HG03097 (cell line): ENCODE measurements around the gene DOCK7.
"Not testable (repeated sequence)": the region's sequence is repeated elsewhere in the genome, so short reads cannot be mapped to it uniquely, and the experiment has no call there.

Experiments used
- ATAC-seq: cut with Tn5 transposase; IDR thresholded peaks from one replicate; pipeline ENCODE4 v1.9.1; 2021; ENCODE audit not compliant: unreplicated experiment, low FRiP score

The DOCK7 gene

DNA sequence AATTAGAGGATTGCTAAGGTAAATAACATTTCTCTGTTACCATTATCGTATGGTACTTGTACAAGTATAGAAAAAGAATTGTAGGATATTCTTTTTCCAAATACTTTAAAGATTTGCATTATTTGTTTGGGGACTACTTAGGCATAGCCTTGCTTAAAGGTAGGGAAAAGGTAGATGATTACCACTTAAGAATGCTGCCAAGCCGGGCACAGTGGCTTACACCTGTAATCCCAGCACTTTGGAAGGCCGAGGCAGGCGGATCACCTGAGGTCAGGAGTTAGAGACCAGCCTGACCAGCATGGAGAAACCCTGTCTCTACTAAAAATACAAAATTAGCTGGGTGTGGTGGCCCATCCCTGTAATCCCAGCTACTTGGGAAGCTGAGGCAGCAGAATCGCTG lies 10.0 kb upstream of the DOCK7 start:
- ATAC-seq: not testable (repeated sequence)

DNA sequence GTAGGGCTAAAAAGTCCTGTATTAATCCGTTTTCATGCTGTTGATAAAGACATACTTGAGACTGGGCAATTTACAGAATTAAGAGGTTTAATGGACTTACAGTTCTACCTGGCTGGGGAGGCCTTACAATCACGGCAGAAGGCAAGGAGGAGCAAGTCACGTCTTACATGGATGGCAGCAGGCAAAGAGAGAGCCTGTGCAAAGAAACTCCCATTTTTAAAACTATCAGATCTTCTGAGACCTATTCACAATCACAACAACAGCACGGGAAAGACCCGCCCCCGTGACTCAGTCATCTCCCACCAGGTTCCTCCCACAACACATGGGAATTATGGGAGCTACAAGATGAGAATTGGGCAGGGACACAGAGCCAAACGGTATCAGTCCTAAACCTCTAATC lies 6.3 kb upstream of the DOCK7 start:
- ATAC-seq: not testable (repeated sequence)

DNA sequence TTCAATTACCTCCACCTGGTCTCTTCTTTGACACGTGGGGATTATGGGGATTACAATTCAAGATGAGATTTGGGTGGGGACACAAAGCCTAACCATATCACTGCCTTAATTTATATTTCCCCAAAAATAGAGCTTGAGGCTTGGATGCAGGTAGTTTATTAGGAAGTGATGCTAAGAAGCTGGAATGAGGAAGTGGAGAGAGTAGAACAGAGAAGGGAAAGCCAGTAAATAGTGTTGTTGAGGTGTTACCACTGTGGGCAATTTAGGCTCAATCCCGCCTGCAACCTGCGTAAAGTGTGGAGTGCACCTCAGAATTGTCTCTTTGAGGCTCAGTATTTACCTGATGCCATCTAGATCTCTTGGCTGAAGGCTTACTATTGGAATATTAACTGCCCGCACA lies 4.9 kb upstream of the DOCK7 start:
- ATAC-seq: no peak

DNA sequence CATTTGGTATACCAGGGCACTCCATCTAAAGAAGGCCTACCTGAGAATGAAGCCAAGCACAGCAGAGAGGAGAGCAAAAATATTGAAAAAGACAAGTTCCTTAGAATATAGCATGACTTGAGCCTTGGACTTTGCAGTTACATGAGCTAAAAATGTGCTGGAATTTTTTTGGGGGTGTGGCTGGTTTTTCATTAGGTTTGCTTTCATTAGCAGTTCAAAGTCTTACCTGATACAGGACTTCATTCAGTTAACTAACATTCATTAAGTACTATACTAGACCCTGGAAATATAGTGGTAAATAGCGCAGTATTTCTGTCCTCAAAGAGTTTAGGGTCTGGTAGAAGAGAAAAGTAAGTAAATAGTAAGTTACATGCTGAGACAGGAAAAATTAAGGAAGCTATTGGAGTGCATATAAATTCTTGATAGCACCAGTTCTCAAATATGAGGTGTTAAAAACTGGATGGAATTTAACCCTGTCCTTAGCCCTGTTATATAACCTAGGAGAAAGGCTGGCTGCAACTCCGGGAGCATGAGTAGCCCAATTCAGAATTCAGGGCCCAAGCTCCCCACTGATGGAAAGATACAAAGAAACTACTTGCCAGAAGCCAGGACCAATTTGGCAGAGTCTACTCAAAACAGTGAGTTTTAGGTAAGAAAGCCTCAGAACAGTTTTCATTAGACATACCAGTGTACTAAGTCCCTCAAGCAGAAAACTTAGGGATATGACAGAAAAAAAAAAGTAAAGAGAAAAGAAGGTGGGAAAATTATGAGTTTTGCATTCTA lies 3.1 kb upstream of the DOCK7 start:
- ATAC-seq: no peak

DNA sequence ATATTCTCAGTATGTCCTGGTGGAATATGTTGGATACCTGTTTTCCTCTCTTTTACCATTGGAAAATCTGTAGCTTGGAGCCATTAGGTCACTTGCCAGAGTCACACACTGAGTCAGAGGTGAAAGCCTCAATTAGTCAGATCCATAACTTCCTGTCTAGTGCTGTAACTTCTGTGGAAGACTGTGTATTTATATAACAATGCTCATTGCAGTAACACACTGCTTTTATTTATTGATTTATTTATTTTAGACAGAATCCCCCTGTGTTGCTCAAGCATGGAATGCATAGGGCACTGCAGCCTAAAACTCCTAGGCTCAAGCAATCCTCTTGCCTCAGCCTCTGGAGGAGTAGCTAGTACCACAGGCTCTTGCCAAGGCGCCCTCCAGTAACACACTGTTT lies 1.3 kb upstream of the DOCK7 start:
- no peak for ATAC-seq

DNA sequence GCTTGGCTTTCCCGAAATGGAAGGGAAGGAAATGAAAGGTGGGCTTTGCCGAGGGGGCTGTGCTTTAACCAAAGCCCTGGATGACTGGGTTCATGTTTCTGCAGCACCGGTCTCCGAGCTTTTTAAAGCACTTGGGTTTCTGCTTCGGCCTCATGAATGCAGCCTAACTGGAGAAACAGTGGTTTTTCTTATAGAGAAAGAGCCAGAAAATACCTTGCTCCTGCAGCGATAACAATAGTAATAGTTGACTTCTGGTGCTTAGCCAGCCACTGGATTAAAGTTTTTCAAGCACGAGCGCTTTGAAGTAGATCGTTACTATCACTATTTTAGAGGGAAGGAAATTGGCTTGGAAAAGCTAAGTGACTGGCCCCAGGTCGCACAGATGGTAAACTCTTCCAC lies 500 bp upstream of the DOCK7 start:
- no peak for ATAC-seq

DNA sequence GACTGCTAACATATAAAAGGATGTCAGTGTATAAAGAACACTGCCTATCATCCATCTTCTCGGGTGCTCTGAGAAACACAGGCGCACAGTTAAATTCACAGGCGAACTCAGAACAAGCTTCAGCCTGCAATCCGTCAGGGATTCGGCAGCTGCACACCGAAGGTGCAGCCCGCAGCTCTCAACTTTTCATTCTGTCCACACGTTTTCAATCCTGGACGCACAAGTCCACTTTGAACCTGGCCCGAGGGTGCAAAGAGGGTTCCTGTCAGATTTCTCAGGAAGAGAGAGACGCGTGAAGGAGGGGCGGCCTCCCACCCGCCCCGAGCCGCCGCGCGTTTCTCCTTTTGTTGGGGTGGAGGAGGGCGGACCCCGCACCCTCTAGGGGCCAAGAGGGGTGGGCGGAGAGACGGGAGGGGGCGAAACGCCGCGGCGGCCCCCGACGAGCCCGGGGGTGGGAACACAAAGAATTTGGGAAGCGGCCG lies 724 bp downstream of the DOCK7 start:
- peak; percentile 19 for ATAC-seq

DNA sequence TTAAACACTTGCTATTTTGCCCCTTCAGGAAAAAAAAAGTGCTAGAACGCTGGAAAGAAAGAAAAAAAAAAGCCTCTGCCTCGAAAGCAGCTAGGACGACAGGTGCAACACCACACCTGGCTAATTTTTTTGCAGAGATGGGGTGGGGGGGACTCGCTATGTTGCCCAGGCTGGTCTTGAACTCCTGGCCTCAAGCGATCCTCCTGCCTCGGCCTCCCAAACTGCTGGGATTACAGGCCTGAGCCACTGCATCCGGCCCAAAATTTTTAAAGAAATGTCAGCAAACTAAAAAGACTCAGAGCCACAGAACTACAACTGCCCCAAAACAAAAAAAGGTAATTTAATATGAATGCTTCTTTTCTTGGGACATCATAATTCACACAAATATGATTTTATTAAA lies 1.4 kb downstream of the DOCK7 start:
- ATAC-seq: no peak

DNA sequence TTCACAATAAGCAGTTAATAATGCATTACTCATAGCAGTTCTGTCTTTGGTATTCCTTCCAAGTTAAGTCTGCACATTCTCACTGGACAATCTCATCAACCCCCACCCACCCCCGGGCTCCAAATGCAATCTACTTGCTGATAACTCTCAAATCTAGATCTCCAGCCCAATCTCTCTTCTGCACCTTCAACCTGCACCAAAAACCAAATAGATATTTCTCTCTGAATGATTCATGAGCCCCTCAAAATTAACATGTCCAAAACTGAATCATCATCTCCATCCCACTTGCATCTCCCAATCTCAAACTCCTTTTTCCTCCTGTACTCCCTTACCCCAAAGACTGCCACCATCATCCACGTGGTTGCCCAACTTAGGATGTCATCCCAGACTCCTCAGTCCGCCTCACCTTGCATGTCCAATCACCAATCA lies 2.7 kb downstream of the DOCK7 start:
- no peak for ATAC-seq

DNA sequence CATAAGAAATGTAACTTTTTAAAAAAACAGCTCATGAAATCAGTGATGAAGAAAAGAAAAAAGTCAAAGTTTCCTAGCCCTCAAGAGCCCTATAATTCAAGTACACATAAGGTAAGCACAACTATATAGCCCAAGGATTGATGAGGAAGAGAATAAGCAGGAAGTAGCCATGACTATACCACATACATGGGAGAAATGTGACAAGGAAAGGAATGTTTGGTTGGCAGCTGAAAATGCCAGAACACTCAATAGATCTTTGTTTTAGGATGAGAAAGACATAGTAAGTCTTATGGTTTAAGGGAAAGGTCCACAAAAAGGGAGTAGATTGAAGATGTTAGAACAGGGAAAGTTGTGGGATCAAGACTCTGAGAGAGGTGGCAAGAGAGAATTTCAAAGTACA lies 5.7 kb downstream of the DOCK7 start:
- no peak for ATAC-seq

DNA sequence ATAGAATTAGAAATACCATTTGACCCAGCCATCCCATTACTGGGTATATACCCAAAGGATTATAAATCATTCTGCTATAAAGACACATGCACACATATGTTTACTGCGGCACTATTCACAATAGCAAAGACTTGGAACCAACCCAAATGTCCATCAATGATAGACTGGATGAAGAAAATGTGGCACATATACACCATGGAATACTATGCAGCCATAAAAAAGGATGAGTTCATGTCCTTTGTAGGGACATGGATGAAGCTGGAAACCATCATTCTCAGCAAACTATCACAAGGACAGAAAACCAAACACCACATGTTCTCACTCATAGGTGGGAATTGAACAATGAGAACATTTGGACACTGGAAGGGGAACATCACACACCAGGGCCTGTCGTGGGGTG lies 7.2 kb downstream of the DOCK7 start:
- not testable (repeated sequence) for ATAC-seq

DNA sequence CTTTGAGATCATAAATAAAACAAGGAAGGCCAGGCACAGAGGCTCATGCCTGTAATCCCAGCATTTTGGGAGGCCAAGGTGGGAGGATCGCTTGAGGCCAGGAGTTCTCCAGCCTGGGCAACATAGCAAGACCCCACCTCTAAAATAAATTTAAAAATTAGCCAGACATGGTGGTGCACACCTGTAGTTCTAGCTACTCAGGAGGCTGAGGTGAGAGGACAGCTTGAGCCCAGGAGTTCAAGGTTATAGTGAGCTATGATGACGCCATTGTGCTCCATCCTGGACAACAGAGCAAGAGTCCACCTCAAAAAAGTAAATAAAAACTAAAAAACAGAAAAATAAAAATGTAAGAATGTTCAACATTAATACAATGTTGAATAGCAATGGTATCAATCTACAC lies 10.4 kb downstream of the DOCK7 start:
- not testable (repeated sequence) for ATAC-seq

DNA sequence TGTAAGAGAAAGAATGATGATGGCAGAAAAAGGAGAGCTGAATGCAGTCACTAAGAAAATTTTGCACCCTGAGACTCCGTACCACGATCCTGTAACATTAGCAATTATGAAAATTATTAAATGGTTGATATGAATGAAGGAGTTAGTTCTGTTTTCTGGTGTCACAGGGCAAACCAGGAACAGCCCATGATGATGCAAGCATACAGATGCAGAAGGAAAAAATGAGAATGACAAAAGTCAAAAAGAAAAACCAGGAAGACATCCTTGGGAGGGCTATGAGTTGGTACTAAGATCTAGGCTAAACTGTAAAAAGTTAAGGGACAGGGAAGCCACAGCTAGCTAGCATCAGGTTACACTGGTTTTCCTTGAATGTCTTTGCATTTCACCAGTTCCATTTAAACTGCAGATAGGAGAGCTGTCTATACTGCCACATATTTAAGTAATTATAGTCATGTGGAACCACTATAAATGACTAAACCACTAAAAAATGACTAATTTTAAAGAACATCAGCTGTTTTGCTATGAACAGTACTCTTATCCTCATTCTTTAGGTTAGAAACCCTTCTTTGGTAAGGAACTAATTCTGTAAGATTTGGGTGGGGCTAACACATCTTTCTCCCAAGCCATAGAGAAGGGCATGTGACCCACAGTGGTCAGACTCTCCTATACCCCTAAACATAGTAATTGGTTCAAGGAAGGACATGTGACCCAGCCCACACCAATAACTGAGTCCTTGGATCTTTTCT lies 11.4 kb downstream of the DOCK7 start:
- no peak for ATAC-seq

DNA sequence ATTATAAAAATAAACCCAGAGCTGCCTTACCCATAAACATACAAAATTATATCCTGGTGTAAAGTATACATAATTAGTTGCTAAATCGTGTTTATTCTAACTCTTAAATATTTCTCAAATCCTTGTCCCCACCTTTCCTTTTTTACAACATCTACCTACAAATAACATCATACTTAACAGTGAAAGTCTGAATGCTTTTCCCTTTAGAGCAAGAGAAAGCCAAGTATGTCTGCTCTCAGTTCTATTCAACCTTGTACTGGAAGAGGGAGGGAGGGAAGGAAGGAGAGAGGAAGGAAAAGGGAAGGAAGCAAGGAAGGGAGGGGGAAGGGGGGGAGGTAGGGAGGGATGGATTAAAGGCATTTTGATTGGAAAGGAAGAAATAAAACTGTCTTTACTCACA lies 14.6 kb downstream of the DOCK7 start:
- ATAC-seq: no peak

DNA sequence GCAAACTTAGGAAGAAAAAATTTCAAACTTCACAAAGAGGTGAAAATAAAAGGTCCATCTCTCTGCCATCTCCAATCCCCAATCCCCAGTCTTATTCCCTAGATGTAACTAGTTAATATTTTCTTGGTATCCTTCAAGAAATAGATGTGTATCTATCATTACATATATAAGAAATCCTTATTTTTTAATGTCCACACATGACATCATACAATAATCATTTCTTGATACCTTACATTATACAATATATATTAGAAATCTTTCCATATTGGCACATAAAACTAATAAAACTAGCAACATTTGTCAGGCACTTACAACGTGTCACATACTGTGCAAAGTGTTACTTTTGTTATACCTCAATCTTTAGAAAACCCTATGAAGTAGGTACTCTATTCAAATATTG lies 16.2 kb downstream of the DOCK7 start:
- no peak for ATAC-seq

DNA sequence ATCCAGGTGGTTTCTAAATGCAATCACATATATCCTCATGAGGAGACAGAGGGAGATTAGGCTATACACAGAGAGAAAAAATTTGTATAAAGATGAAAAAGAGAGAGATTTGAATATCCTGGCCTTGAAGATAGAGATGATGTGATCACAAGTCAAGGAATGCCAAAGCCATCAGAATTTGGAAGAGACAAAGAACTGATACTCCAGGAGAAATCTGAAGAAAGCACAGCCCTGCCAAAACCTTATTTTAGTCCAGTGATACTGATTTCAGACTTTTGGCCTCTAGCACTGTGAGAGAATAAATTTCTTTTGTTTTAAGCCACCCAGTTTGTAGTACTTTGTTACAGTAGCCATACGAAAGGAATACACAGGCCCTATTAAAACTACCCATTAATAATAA lies 33.4 kb downstream of the DOCK7 start:
- no peak for ATAC-seq

DNA sequence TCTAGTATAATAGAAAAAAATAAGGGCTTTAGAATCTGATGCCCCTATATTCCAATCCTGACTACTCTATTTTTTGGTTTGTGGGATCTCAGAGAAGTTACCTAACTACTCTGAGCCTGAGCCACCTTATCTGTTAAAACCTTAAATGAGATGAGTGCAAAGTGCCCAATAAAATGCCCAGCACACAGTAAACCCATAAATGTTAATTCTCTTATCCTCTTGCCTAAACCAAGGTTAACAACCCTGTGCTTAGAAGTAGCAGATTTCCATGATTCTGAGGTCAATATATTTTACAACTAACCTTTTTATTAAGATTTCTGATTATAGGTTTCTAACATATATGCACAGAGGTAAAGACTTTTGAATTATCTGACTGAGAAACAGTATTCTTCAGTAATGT lies 35.8 kb downstream of the DOCK7 start:
- ATAC-seq: no peak

DNA sequence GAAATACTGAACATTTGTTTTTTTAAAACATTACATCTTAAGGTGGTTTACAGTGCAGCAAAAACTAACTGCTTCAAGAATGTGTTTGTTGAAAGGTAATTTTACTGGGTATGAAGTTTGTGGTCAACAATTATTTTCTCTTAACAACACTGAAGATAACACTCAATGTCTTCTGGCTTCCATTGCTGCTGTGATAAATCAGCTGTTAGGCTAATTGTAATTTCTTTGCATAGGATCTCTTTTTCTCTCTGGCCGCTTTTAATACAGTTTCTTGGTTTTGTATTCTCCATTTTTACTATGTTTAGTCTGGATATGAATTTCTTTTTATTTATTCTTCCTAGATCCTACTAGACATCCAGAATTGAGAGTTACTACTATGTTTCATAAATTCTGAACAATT lies 44.9 kb downstream of the DOCK7 start:
- ATAC-seq: no peak

DNA sequence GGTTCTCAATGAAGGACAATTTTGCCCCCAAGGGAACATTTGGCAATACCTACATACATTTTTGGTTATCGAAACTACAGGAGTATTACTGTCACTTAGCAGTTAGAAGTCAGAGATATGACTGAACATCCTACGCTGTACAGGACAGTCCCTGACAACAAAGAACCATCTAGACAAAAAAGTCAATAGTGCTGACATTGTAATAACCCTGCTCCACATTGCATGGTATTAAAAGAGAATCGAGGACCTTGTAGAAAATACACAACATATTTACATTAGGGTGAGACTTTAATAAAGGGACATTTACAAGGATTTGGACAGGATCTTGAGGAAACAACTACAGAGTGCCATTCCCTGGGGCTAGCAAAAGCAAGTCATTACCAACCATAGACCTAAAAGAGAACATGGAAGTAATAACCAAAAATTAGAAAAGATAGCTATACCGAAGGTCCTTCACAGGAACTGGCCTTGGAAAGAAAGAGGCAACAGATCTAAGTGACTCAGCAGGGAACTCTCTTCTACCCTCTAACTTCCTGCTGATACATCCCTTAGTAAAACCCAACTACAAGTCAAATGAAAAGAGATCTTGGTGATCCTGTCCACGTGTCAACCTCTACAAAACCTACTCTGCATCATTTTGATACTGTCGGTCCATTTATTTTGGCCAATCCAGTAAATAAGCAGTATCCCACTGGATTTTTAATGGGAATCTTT lies 50.6 kb downstream of the DOCK7 start:
- ATAC-seq: no peak

DNA sequence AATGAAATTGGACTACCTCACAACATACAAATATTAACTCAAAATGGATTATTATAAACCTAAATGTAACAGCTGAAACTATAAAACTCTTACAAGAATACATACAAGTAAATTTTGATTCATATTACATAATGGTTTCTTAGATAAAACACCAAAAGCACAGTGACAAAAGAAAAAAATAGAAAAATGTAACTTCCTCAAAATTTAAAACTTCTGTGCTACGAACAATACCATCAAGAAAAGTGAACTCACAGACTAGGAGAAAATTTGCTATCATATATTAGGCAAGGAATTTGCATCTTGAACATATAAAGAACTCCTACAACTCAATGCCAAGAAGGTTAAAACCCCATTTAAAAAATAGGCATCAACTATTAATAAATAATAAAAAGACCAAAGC lies 59.7 kb downstream of the DOCK7 start:
- no peak for ATAC-seq

DNA sequence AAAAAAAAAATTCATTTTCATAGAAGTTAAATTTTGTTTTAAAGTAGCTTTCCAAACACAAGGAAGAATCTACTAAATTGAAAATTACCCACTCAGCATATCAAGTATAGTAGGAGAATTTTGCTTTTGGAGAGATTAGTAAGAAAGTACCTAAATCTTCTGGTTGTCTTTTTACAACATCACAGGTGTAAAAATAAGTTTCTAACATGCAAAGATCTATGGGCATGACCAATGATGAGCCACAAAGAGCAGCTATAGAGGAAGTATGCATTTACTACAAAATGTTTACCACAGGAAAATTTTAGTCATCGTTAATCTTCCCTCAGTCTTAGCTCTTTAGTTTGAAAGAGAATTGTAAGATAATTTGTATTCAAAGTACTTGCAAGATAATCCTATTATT lies 62.8 kb downstream of the DOCK7 start:
- no peak for ATAC-seq
